OCI-LY3 (cell line): ENCODE results near the gene PTPRN.

Source experiments
- EZH2phosphoT487 ChIP-seq: fragments of 200-600 bp; shearing (Covaris generic); IDR thresholded peaks from 2 replicates; pipeline ENCODE4 v1.6.1; 2018; ENCODE audit warnings: antibody characterized with exemption, mixed run types, low read depth
- TF ChIP-seq, protein P1 (sequence below): fragments of 200-600, 300-600 bp; sonication (generic); IDR thresholded peaks from 2 replicates; pipeline ENCODE4 v1.5.1; 2014; ENCODE audit warnings: antibody characterized with exemption, low read length, low read depth

DNA sequence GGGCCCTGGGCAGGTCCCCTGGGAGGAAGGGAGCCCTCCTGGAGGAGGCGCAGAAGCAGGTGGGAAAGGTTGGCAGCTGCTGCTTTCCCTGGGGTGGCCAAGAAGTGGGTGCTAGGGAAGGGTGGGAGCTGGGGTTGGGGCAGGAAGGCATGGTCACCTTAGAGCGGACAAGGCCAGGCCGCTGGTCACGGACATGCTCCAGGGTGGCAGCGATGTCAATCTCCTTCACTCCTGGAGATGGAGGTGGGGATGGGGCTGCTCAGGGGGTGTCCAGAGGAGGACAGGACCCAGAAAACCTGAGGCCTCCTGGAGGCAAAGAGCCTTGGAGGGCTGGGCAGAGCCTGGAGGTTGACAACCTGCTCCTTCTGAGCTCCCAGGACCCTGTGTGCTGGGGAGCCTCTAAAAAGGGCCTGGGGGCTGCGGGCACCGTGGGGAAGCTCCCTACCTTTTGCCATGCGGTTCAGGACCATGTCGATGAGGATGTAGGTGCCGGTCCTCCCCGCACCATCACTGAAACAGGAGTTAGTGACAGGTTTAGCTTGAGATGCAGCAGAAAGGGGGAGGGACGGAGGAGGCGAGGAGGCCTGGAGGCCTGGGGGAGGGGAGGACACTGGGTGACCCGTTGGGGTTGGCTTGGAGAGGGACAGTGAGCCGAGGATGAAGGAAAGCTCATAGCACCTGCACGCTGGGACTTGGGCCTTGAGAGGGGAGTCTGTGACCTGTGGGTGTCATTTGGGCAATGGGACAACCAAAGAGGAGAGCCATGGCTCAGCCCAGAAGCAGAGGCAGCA lies 18.6 kb downstream of the PTPRN start:
- TF ChIP-seq, protein P1, sequence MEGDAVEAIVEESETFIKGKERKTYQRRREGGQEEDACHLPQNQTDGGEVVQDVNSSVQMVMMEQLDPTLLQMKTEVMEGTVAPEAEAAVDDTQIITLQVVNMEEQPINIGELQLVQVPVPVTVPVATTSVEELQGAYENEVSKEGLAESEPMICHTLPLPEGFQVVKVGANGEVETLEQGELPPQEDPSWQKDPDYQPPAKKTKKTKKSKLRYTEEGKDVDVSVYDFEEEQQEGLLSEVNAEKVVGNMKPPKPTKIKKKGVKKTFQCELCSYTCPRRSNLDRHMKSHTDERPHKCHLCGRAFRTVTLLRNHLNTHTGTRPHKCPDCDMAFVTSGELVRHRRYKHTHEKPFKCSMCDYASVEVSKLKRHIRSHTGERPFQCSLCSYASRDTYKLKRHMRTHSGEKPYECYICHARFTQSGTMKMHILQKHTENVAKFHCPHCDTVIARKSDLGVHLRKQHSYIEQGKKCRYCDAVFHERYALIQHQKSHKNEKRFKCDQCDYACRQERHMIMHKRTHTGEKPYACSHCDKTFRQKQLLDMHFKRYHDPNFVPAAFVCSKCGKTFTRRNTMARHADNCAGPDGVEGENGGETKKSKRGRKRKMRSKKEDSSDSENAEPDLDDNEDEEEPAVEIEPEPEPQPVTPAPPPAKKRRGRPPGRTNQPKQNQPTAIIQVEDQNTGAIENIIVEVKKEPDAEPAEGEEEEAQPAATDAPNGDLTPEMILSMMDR, result no peak
- no peak for TF ChIP-seq EZH2phosphoT487
